Stomach (tissue), 4 donors: ENCODE results near the gene CYP4F3.

Experiments used
- EP300 ChIP-seq: sonication (generic); formaldehyde crosslinking; IDR thresholded peaks from one replicate; pipeline ENCODE4 v1.6.1; 2017; ENCODE audit warnings: antibody characterized with exemption
- TF ChIP-seq, protein P1 (sequence below), 7 experiments: fragments of 450-650 bp in 4 of 7; fragments of 200-600 bp in 3 of 7; sonication (generic) in 3 of 7; IDR thresholded peaks; one replicate each; pipeline ENCODE4 v1.5.1; 2016 to 2019; ENCODE audit warnings: antibody characterized with exemption in 7 of 7, control low read depth in 2 of 7, mild to moderate bottlenecking in 1 of 7

DNA sequence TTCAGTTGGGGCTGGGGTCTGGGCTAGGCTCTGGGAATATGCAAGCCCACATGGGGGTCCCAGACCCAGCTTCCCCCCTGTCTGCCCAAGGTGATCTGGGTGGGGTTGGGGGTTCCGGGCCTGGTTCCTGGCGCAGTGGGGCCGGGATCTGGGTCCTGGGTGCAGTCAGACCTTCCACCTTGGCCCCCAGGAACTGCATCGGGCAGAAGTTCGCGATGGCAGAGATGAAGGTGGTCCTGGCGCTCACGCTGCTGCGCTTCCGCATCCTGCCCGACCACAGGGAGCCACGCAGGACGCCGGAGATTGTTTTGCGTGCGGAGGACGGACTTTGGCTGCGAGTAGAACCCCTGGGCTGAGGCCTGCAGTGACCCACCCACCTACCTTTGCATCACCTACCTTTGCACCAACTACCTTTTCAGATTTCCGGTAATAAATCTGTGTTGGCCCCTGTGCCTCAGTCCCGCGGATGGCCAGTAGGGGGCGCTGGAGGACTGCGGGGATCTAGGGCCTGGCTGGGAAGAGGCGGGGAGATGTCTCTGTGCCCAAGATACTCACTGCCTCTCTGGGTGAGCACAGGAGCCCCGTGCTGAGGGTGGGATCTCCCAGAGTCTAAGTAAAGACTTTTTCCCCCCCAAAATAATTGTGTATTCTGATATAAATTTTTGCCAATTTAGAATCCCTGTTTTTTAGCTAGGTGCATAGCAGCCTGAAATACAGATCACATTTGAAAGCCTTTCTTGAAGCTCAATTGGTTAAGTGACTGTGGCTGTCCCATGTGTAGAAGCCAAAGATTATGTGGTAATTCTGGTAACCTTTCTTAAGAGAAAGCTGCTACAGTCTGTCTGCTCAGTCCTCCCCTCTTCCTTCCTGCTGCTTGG, 11.5 kb upstream of the CYP4F3 start:
- TF ChIP-seq, protein P1, sequence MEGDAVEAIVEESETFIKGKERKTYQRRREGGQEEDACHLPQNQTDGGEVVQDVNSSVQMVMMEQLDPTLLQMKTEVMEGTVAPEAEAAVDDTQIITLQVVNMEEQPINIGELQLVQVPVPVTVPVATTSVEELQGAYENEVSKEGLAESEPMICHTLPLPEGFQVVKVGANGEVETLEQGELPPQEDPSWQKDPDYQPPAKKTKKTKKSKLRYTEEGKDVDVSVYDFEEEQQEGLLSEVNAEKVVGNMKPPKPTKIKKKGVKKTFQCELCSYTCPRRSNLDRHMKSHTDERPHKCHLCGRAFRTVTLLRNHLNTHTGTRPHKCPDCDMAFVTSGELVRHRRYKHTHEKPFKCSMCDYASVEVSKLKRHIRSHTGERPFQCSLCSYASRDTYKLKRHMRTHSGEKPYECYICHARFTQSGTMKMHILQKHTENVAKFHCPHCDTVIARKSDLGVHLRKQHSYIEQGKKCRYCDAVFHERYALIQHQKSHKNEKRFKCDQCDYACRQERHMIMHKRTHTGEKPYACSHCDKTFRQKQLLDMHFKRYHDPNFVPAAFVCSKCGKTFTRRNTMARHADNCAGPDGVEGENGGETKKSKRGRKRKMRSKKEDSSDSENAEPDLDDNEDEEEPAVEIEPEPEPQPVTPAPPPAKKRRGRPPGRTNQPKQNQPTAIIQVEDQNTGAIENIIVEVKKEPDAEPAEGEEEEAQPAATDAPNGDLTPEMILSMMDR (IDR thresholded peaks at IDR 0.05): peak in 6 of 7 experiments; percentile 87 to 97 (median 94)
- TF ChIP-seq EP300: no peak
